Psoas muscle (tissue), 8 donors: ENCODE data around the gene FERMT3. TPM values are rescaled to one million over a fixed set of nuclear protein-coding genes. Genes with fewer than 3 reads are reported as not detected.

Source experiments
- ATAC-seq, 4 donors: fragments of 200-7000 bp; cut with Tn5 transposase; one replicate each; pipeline ENCODE4 v1.9.1; 2020; ENCODE audit warnings: moderate library complexity in 3 of 4, mild to moderate bottlenecking in 2 of 4
- DNase-seq, 2 donors: peaks; one replicate each; pipeline ENCODE4 v3.0.0-alpha.2; 2020
- H3K27ac ChIP-seq: fragments of 200-600 bp; one replicate; pipeline ENCODE4 v1.8.0; 2022
- H3K27me3 ChIP-seq, 3 donors: fragments of 200-600 bp in 1 of 3; one replicate each; pipeline versions ENCODE4 v1.6.1 to v1.8.0; 2013 to 2022; ENCODE audit warnings: low read length in 2 of 3, mild to moderate bottlenecking in 2 of 3, moderate library complexity in 1 of 3; ENCODE audit not compliant: insufficient read depth in 3 of 3
- H3K36me3 ChIP-seq, 2 donors: fragments of 200-600 bp in 1 of 2; one replicate each; pipeline versions ENCODE4 v1.6.1 to v1.8.0; 2013 to 2022; ENCODE audit warnings: low read depth in 1 of 2, mild to moderate bottlenecking in 1 of 2, moderate library complexity in 1 of 2; ENCODE audit not compliant: insufficient read depth in 1 of 2
- H3K4me1 ChIP-seq: fragments of 200-600 bp; one replicate; pipeline ENCODE4 v1.8.0; 2022
- H3K4me3 ChIP-seq: fragments of 200-600 bp; one replicate; pipeline ENCODE4 v1.8.0; 2022; ENCODE audit warnings: mild to moderate bottlenecking
- H3K9me3 ChIP-seq: fragments of 200-600 bp; one replicate; pipeline ENCODE4 v1.8.0; 2022
- CTCF ChIP-seq: fragments of 200-600 bp; IDR thresholded peaks from one replicate; pipeline ENCODE4 v1.8.0; 2022; ENCODE audit warnings: antibody characterized with exemption
- WGBS, 3 donors: extraction: QIAGEN DNeasy Blood & Tissue Kit; methylation state at CpG; one replicate each; pipeline versions ENCODE4 v1.1.6 to v1.1.7; 2013; 5-methylcytosine and 5-hydroxymethylcytosine counted together
- intact Hi-C, 2 donors: fragments of 100-400 bp; cut with DNase I; formaldehyde crosslinking; loops; one replicate each; pipeline versions ENCODE4 v1.11.0 to v1.14.2; 2022
- polyA plus RNA-seq, 3 donors: library from polyadenylated mRNA; stranded (reverse); fragments of 200-250 nt; gene quantifications; one replicate each; pipeline ENCODE4 v1.2.3, GENCODE V29; 2013
- total RNA-seq, 4 donors: library from RNA; stranded (reverse); fragmentation: NEBNext Ultra II Directional in 2 of 4; extraction: Animal tissue kit (Norgen Biotek cat#: 25700) in 2 of 4; gene quantifications; one replicate each; pipeline versions ENCODE4 v1.2.1 to v1.2.4, GENCODE V29; 2021 to 2023
- donor health status: healthy with polysubstance abuse.
- donor health status: DM: no; HTN: no; CAD: no; lungs with moderate emphysema.
- donor health status: Bipolar disorder and iron deficiency.
- donor health status: healthy.
- donor health status: DM: yes; HTN: yes; CAD: no.
- donor health status: DM: no; HTN: no; CAD: no.
- donor health status: DM: no; HTN: no; CAD: no.
- donor health status: DM: yes; HTN: yes; CAD: no.

FERMT3 gene
- total and polyA plus RNA-seq, 7 donors, result 2.5 to 11.7 (median 6.7) TPM

DNA sequence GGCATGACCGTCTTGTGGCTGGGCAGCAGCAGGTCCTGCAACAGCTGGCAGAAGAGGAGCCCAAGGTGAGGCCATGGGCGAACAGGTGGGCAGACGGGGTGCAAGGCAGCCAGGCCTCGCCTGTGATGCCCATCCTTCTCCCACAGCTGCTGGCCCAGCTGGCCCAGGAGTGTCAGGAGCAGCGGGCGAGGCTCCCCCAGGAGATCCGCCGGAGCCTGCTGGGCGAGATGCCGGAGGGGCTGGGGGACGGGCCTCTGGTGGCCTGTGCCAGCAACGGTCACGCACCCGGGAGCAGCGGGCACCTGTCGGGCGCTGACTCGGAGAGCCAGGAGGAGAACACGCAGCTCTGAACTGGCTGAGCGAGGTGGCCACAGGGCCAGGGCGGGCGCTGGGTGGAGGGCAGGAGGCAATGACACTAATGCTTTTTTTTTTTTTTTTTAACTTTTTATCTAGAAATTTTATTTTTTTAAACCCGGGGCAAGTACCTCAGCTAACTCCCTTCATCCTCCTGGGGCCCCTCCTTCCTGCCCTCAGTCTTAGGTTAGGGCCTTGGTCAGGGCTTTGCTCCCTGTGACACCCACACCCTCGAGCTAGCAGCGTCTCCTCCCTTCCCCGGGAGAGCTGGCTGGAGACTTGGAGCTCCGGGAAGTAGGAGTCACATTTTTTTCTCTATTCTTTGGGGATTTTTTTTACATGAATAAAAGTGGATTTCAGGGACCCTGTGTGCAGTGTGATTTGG lies 60.9 kb downstream of the FERMT3 start:
- no peak for ATAC-seq
- peak overlapping the region; percentile 93 for H3K27ac ChIP-seq
- H3K36me3 ChIP-seq, result peaks cover 3 to 38% of the 10 kb centered on the region in 2 donors
- intact Hi-C loops, result loop anchor here in 1 of 2 donors (5.0 kb wide), 1 partner anchor 65 kb away; no protein-coding TSS in a partner anchor
- H3K9me3 ChIP-seq, result no peaks in the 10 kb centered on the region
- TF ChIP-seq CTCF, result no peak
- H3K27me3 ChIP-seq, result no peaks in the 10 kb centered on the region
- 64 to 75% (median 68%) methylated on average over 23 to 27 of the region's 27 CpGs for WGBS, 3 donors
- H3K4me3 ChIP-seq, result no peak overlapping the region
- H3K4me1 ChIP-seq, result peaks cover 20% of the 10 kb centered on the region
- DNase-seq, result peak in 1 of 2 donors; percentile 60

DNA sequence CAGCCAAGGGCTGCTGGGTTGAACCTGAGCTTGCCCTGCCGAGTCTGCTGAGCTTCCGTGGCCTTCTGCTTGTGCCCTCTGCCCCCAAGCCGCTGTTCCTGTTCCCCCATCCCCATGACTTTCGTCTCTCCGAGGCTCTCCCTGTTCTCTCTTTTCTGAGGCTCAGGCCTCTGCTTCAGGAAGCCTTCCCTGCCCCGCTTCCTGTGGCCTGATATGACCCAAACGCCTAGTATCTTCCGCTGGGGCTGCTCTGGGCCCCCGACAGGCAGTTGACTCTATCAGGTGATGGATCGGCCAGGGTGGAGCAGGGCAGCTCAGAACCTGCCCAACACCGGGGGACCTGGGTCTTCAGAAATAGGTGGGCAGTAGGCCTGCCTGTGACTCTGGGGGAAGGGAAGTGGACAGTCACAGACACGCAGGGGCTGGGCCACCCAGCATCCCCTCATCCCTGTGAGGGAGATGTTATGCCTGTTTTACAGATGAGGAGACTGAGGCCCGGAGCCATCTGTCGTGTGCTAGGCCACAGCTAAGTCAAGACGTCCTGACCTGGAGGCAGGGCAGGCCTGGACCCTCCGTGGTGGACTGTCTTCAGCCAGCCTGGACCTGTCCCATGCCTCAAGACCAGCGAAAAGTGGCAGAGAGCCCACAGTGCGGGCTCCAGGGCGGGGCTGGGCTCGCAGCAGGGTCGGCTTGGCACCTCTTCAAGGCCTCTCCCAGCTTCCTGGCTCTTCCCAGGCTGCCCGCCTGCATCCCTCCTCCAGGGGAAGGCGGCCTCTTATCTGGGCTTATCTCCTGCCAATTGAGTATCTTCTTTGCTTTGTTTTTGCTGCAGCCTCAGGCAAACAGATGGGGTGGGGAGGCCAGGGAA lies 61.7 kb downstream of the FERMT3 start:
- peaks cover 3 to 29% of the 10 kb centered on the region in 2 donors for H3K36me3 ChIP-seq
- H3K4me3 ChIP-seq, result peak overlapping the region; percentile 83
- peak; percentile 67 to 77 for DNase-seq
- H3K4me1 ChIP-seq, result peaks cover 20% of the 10 kb centered on the region
- no peaks in the 10 kb centered on the region for H3K9me3 ChIP-seq
- H3K27me3 ChIP-seq, result no peaks in the 10 kb centered on the region
- 42 to 52% (median 49%) methylated on average over 23 of the region's 23 CpGs for WGBS, 3 donors
- no peak for ATAC-seq
- no peak for TF ChIP-seq CTCF
- intact Hi-C loops, result loop anchor here (2.0 to 5.0 kb wide), 3 partner anchors 15 to 66 kb away; partner anchors contain the start of gene PLCB3 (in 1 of the 2)
- peak overlapping the region; percentile 93 for H3K27ac ChIP-seq

DNA sequence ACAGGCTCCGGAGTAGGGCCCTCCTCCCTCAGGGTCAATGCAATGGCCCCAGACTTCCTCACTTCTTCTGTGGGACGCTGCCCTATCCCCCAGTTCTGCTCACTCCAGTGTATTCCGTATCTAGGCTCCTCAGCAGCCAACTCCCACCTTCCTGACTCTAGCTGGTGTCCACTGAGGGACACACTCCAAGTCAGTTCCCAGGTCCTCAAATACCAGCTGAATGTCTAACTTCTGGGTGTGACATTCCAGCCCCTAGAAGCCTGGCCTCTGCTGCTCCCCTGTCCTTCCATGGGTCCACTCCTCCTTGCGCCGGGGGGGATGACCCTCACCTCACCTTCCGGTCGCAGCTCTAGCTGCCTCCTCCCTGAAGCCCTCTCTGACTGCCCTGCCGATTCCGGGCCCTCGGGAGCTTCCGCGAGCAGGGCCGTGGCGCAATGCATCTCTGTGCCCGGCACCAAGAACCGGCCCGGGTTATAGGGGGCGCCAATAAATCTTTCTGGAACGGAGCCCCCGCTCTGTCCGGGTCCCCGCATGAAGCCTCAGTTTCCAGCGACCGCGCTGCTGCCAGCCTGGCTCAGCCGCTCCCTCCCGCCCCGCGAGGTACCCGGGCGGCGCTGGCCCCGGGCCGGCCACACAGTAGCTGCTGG lies 62.5 kb downstream of the FERMT3 start:
- 1 to 3% (median 3%) methylated on average over 34 of the region's 34 CpGs for WGBS, 3 donors
- Histone ChIP-seq H3K4me3 (peak overlapping the region; percentile 83), H3K9me3 (no peaks in the 10 kb centered on the region), H3K27me3 (no peaks in the 10 kb centered on the region), H3K4me1 (peaks cover 20% of the 10 kb centered on the region), H3K27ac (peak overlapping the region; percentile 93), H3K36me3 (peaks cover 3 to 24% of the 10 kb centered on the region in 2 donors)
- intact Hi-C loops, result loop anchor here (2.0 to 5.0 kb wide), 3 partner anchors 16 to 67 kb away; partner anchors contain the start of gene PLCB3 (in 1 of the 2)
- peak; percentile 85 to 90 for DNase-seq
- peak; percentile 14 to 34 (median 34) for ATAC-seq
- no peak for TF ChIP-seq CTCF

DNA sequence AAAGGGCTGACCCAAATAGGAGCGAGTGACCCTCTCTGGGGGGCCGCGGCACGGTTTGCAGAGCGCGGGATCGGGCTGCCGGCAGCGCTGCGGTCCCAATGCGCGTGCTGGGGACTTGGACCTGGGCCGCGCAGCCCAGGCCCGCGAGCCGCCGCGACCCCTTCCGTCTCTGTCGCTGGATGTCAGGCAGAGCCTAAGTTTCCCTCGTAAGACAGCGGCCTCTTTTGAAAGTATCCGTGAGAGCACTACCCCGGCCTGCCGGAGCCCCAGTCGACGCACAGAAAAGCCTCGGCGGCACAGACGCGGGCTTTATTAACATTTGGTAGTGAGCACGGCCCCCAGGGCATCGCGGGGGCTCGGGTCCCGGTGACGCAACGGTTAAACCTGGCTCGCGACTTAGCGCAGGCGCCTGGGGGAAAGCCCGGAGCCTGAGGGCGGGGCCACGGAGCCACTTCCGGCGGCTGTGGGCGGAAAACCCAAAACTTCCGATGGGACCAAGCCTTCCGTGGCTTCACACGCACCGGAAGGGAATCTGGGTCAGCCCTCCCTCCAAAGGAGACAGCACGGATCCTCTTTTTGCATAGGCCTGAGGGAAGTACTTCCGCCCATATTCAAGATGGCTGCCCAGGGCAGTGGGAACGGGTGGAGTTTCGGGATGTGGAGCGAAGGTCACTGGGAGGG lies 63.2 kb downstream of the FERMT3 start:
- peaks cover 3 to 18% of the 10 kb centered on the region in 2 donors for H3K36me3 ChIP-seq
- intact Hi-C loops, result loop anchor here (2.0 to 5.0 kb wide), 4 partner anchors 15 to 67 kb away; partner anchors contain the start of genes BAD (in 1 of the 2), GPR137 (in 1 of the 2) and PLCB3 (in 1 of the 2)
- peak overlapping the region; percentile 83 for H3K4me3 ChIP-seq
- TF ChIP-seq CTCF, result peak; percentile 19
- WGBS, 3 donors, result 0 to 1% (median 1%) methylated on average over 56 to 58 of the region's 58 CpGs
- DNase-seq (peak; percentile 98 to 99), ATAC-seq (peak; percentile 84 to 88 (median 86))
- no peaks in the 10 kb centered on the region for H3K27me3 ChIP-seq
- no peaks in the 10 kb centered on the region for H3K9me3 ChIP-seq
- H3K27ac ChIP-seq, result peak overlapping the region; percentile 93
- peaks cover 20% of the 10 kb centered on the region for H3K4me1 ChIP-seq
